A549 (cell line): ENCODE data around the gene PDK2. TPM values are rescaled to one million over a fixed set of nuclear protein-coding genes. Genes with fewer than 3 reads are reported as not detected.

Source experiments
- ATAC-seq, 2 experiments: fragments of 200-7000 bp in 1 of 2; fragments of >200 bp in 1 of 2; cut with Nextera tagmentation in 1 of 2; cut with Tn5 transposase in 1 of 2; 3 replicates each; pipeline versions ENCODE4 v1.8.0 to v1.9.1; 2018 to 2020; ENCODE audit warnings: mild to moderate bottlenecking in 1 of 2, moderate library complexity in 1 of 2
- CTCF ChIA-PET: fragments of 300-600 bp; sonication (Branson Sonifier 250); formaldehyde crosslinking; extraction: SDS; loops from one replicate; lab custom pipeline; 2021; ENCODE audit warnings: antibody characterized with exemption, inconsistent platforms; lab: Yijun Ruan, JAX
- POLR2A ChIA-PET: fragments of 350-600 bp; formaldehyde crosslinking; extraction: SDS; loops from one replicate; lab custom pipeline; 2021; ENCODE audit warnings: antibody characterized with exemption, inconsistent platforms; lab: Yijun Ruan, JAX
- DNase-seq, 2 experiments: peaks; one replicate each; pipeline versions ENCODE4 v3.0.0 to v3.0.0-alpha.2; 2011 to 2016; ENCODE audit warnings: low read depth in 1 of 2, low spot score in 1 of 2
- FAIRE-seq: peaks from 2 replicates; lab custom pipeline; 2011; peaks lifted over from hg19 to GRCh38; lab: Jason Lieb, UNC
- H3K27ac ChIP-seq, 2 experiments: fragments of >200 bp; sonication (Bioruptor Twin); formaldehyde crosslinking; 3 replicates each; pipeline ENCODE4 v1.5.1; 2016 to 2017
- H3K4me1 ChIP-seq: fragments of >200 bp; sonication (Bioruptor Twin); formaldehyde crosslinking; 3 replicates; pipeline ENCODE4 v1.6.1; 2016
- H3K4me2 ChIP-seq: fragments of >200 bp; sonication (Bioruptor Twin); formaldehyde crosslinking; 3 replicates; pipeline ENCODE4 v1.6.1; 2016
- H3K4me3 ChIP-seq: fragments of >200 bp; sonication (Bioruptor Twin); formaldehyde crosslinking; 3 replicates; pipeline ENCODE4 v1.5.1; 2016
- H3K9me3 ChIP-seq: fragments of >200 bp; sonication (Bioruptor Twin); formaldehyde crosslinking; 3 replicates; pipeline ENCODE4 v1.6.1; 2016
- BHLHE40 ChIP-seq: IDR thresholded peaks from 2 replicates; pipeline ENCODE4 v1.6.1; 2012; ENCODE audit warnings: low read depth, low read length, inconsistent platforms
- CBX8 ChIP-seq: fragments of 200-600 bp; sonication (generic); IDR thresholded peaks from 2 replicates; pipeline ENCODE4 v1.6.1; 2016
- CHD2 ChIP-seq: fragments of 150-350 bp; IDR thresholded peaks from 2 replicates; pipeline ENCODE4 v1.6.1; 2014; ENCODE audit warnings: low read length; ENCODE audit not compliant: partially characterized antibody
- EP300 ChIP-seq, 2 experiments: fragments of >200 bp; sonication (Bioruptor Twin); formaldehyde crosslinking; IDR thresholded peaks; 2 replicates in 1 of 2; 3 replicates in 1 of 2; pipeline ENCODE4 v1.6.1; 2016 to 2017
- JUN ChIP-seq, 2 experiments: fragments of >200 bp; sonication (Bioruptor Twin); formaldehyde crosslinking; IDR thresholded peaks; 2 replicates in 1 of 2; 3 replicates in 1 of 2; pipeline ENCODE4 v1.6.1; 2016 to 2017
- MAFK ChIP-seq: fragments of 450-650 bp; IDR thresholded peaks from 2 replicates; pipeline ENCODE4 v1.6.1; 2014; ENCODE audit not compliant: partially characterized antibody
- MAZ ChIP-seq: fragments of 150-350 bp; IDR thresholded peaks from 2 replicates; pipeline ENCODE4 v1.6.1; 2014; ENCODE audit warnings: antibody characterized with exemption, low read depth, low read length, borderline replicate concordance
- NFE2L2 ChIP-seq: fragments of 150-350 bp; conservative IDR thresholded peaks from 2 replicates; pipeline ENCODE4 v1.6.1; 2014; ENCODE audit warnings: low read length
- NR3C1 ChIP-seq: fragments of >200 bp; sonication (Bioruptor Twin); formaldehyde crosslinking; IDR thresholded peaks from 3 replicates; pipeline ENCODE4 v1.6.1; 2017
- POLR2AphosphoS2 ChIP-seq: conservative IDR thresholded peaks from 2 replicates; pipeline ENCODE4 v1.6.1; 2012; ENCODE audit warnings: low read length, improper control_type of control experiment, inconsistent platforms
- RARB ChIP-seq: fragments of 250-450 bp; sonication (Bioruptor Pico); IDR thresholded peaks from 2 replicates; pipeline ENCODE4 v1.8.0; 2021; ENCODE audit warnings: mild to moderate bottlenecking, moderate library complexity
- SREBF2 ChIP-seq: fragments of 450-650 bp; IDR thresholded peaks from 2 replicates; pipeline ENCODE4 v1.6.1; 2014; ENCODE audit warnings: mild to moderate bottlenecking, moderate library complexity
- ZFP36 ChIP-seq: fragments of 450-650 bp; IDR thresholded peaks from 2 replicates; pipeline ENCODE4 v1.6.1; 2014; ENCODE audit warnings: borderline replicate concordance; ENCODE audit not compliant: partially characterized antibody
- ZNF302 ChIP-seq: fragments of 250-450 bp; sonication (Bioruptor Pico); IDR thresholded peaks from 2 replicates; pipeline ENCODE4 v1.9.0; 2021; ENCODE audit warnings: inconsistent platforms, mild to moderate bottlenecking, moderate library complexity
- ZSCAN20 ChIP-seq: fragments of 250-450 bp; sonication (Bioruptor Pico); IDR thresholded peaks from 2 replicates; pipeline ENCODE4 v1.8.0; 2022; ENCODE audit warnings: mild to moderate bottlenecking, moderate library complexity
- WGBS: methylation state at CpG from one replicate; pipeline ENCODE4 v1.1.6; 2017; ENCODE audit errors: missing lambda C conversion rate; 5-methylcytosine and 5-hydroxymethylcytosine counted together
- polyA plus RNA-seq, 4 experiments: library from polyadenylated mRNA; depleted of rRNA in 3 of 4; stranded (reverse); fragments of >200 nt; fragmentation: RNase III in 1 of 4; extraction: RNeasy Plus Mini Kit Qiagen cat#74134 plus additional on column Dnase treatment in 1 of 4; gene quantifications; 2 replicates in 3 of 4; 3 replicates in 1 of 4; pipeline ENCODE4 v1.2.3, GENCODE V29; 2011 to 2017
- TF ChIP-seq, protein P1 (sequence below): IDR thresholded peaks from 2 replicates; pipeline ENCODE4 v1.6.1; 2012; ENCODE audit warnings: low read depth, borderline replicate concordance
- TF ChIP-seq, protein P2 (sequence below): fragments of 250-450 bp; sonication (Bioruptor Pico); IDR thresholded peaks from 2 replicates; pipeline ENCODE4 v1.5.0; 2020; ENCODE audit warnings: low read depth, mild to moderate bottlenecking, moderate library complexity
- TF ChIP-seq, protein P3 (sequence below): fragments of 150-350 bp; IDR thresholded peaks from 2 replicates; pipeline ENCODE4 v1.6.1; 2014; ENCODE audit warnings: low read depth, mild to moderate bottlenecking, low read length
- TF ChIP-seq, protein P4 (sequence below): IDR thresholded peaks from 2 replicates; pipeline ENCODE4 v1.6.1; 2012
- TF ChIP-seq, protein P5 (sequence below): IDR thresholded peaks from 2 replicates; pipeline ENCODE4 v1.6.1; 2012
- TF ChIP-seq, protein P6 (sequence below): fragments of 250-450 bp; sonication (Bioruptor Pico); IDR thresholded peaks from 2 replicates; pipeline ENCODE4 v1.5.0; 2021; ENCODE audit warnings: mild to moderate bottlenecking, moderate library complexity, borderline replicate concordance

The PDK2 gene
- polyA plus RNA-seq, 2 of the 4 experiments (the other 2 are of a cell fraction) = 14.1 to 28.5 TPM

DNA sequence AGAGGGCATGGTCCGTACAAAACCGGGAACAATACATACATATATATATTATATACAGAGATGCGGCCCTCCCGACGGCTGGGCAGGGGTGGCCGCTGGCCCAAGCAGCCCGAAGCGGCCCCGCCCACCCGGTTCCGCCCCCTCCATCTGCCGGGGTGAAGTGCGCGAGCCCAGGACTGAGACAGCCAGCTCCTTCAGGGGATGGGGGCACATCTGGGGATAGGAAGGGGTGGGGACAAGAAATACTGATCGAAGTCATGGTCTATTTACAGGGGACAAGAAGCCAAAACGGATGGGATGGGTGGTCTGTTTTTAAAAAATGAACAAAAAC, 38.6 kb downstream of the PDK2 start:
- DNase-seq (no peak), ATAC-seq (no peak), FAIRE-seq (no peak)
- Histone ChIP-seq H3K27ac (peak overlapping the region; percentile 32 to 66; a peak in 4 of 6 replicates), H3K9me3 (no peaks in the 10 kb centered on the region), H3K4me2 (peak overlapping the region; percentile 54), H3K4me3 (no peak overlapping the region), H3K4me1 (peaks cover 57% of the 10 kb centered on the region)
- ChIA-PET CTCF (interaction anchor here (1.3 to 60.2 kb wide), 3 partner anchors 29 to 164 kb away, joined by 5 to 1356 read pairs (median 12); partner anchors contain the start of gene PDK2), POLR2A (no interaction called here)
- 59% methylated on average over 16 of the region's 16 CpGs for WGBS
- TF ChIP-seq, protein P1, sequence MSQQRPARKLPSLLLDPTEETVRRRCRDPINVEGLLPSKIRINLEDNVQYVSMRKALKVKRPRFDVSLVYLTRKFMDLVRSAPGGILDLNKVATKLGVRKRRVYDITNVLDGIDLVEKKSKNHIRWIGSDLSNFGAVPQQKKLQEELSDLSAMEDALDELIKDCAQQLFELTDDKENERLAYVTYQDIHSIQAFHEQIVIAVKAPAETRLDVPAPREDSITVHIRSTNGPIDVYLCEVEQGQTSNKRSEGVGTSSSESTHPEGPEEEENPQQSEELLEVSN = no peak
- TF ChIP-seq, protein P2, sequence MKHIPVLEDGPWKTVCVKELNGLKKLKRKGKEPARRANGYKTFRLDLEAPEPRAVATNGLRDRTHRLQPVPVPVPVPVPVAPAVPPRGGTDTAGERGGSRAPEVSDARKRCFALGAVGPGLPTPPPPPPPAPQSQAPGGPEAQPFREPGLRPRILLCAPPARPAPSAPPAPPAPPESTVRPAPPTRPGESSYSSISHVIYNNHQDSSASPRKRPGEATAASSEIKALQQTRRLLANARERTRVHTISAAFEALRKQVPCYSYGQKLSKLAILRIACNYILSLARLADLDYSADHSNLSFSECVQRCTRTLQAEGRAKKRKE (CRISPR knock-in tag) = no peak
- TF ChIP-seq BHLHE40 = no peak
- TF ChIP-seq MAFK = no peak
- no peak for TF ChIP-seq CBX8

DNA sequence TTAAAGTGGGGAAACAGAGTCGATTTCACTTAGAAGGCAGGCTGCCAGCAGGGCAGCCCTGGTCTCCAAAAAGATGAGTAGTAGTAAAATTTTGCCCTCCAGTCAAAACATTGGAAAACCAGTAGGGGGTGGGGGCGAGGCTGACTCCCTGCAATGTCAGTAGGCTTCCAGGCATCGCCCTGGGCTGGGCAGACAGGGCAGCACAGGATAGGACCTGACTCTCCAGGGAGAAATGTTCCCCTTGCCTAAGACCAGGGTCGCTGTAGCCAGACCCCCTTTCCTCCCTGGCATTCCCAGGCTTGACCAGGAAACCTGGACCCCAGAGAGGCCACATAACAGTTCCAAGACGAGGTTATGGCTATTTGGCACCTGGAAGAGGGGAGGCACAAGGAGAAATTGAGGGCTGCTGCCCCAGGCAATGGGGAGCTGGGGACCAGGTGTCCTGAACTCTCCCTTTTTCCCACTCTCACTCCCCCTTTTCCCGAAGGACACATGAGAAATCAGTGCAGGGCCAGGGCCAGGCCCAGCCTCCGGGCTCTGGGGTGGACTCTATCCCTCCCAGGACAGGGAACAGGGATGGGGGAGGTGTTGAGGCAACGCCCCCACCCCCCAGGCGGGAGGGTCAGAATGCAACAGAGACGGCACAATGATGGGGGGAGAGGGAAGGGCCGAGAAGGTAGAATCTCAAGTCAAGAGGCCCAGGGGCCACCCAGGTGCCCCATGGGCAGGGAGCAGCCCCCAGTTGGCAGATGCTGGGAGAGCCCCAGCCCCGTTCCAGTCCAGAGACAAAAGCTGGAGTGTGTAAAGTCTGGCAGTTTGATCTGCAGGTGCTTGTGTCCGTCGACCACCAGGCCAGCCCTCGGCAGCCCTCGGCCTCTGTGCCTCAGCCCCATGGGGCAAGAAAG, 39.3 kb downstream of the PDK2 start:
- peak; percentile 17 to 36; a peak in 4 of 6 replicates for ATAC-seq
- Histone ChIP-seq H3K9me3 (no peaks in the 10 kb centered on the region), H3K4me3 (no peak overlapping the region)
- 47% methylated on average over 12 of the region's 16 CpGs for WGBS
- TF ChIP-seq ZNF302 (CRISPR knock-in tag) (no peak), CHD2 (no peak), NR3C1 (no peak), JUN (IDR thresholded peaks at IDR 0.05) (no peak), NFE2L2 (no peak), RARB (CRISPR knock-in tag) (no peak), ZSCAN20 (no peak), SREBF2 (no peak), POLR2AphosphoS2 (no peak), EP300 (IDR thresholded peaks at IDR 0.05) (no peak), MAZ (no peak), ZFP36 (no peak)
- TF ChIP-seq, protein P3, sequence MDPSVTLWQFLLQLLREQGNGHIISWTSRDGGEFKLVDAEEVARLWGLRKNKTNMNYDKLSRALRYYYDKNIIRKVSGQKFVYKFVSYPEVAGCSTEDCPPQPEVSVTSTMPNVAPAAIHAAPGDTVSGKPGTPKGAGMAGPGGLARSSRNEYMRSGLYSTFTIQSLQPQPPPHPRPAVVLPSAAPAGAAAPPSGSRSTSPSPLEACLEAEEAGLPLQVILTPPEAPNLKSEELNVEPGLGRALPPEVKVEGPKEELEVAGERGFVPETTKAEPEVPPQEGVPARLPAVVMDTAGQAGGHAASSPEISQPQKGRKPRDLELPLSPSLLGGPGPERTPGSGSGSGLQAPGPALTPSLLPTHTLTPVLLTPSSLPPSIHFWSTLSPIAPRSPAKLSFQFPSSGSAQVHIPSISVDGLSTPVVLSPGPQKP = no peak
- TF ChIP-seq, protein P4, sequence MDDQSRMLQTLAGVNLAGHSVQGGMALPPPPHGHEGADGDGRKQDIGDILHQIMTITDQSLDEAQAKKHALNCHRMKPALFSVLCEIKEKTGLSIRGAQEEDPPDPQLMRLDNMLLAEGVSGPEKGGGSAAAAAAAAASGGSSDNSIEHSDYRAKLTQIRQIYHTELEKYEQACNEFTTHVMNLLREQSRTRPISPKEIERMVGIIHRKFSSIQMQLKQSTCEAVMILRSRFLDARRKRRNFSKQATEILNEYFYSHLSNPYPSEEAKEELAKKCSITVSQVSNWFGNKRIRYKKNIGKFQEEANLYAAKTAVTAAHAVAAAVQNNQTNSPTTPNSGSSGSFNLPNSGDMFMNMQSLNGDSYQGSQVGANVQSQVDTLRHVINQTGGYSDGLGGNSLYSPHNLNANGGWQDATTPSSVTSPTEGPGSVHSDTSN = no peak
- TF ChIP-seq, protein P2 (CRISPR knock-in tag) = no peak
- TF ChIP-seq, protein P5, sequence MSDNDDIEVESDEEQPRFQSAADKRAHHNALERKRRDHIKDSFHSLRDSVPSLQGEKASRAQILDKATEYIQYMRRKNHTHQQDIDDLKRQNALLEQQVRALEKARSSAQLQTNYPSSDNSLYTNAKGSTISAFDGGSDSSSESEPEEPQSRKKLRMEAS = no peak
- TF ChIP-seq, protein P6, sequence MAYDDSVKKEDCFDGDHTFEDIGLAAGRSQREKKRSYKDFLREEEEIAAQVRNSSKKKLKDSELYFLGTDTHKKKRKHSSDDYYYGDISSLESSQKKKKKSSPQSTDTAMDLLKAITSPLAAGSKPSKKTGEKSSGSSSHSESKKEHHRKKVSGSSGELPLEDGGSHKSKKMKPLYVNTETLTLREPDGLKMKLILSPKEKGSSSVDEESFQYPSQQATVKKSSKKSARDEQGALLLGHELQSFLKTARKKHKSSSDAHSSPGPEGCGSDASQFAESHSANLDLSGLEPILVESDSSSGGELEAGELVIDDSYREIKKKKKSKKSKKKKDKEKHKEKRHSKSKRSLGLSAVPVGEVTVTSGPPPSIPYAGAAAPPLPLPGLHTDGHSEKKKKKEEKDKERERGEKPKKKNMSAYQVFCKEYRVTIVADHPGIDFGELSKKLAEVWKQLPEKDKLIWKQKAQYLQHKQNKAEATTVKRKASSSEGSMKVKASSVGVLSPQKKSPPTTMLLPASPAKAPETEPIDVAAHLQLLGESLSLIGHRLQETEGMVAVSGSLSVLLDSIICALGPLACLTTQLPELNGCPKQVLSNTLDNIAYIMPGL = no peak
- TF ChIP-seq, all 56 proteins: peak for 0
- CTCF ChIA-PET = interaction anchor here (0.9 to 60.2 kb wide), 8 partner anchors 14 to 163 kb away, joined by 3 to 1356 read pairs (median 18); partner anchors contain the start of genes PDK2, PPP1R9B and SGCA
- DNase-seq (no peak), FAIRE-seq (no peak)
- H3K4me1 ChIP-seq = peaks cover 50% of the 10 kb centered on the region
- H3K4me2 ChIP-seq = peak overlapping the region; percentile 54
- peak overlapping the region in 1 of 2 experiments; percentile 66; a peak in 3 of 6 replicates for H3K27ac ChIP-seq
- POLR2A ChIA-PET = interaction anchor here (0.6 to 1.2 kb wide), 2 partner anchors 17 to 296 kb away, joined by 3 read pairs; no protein-coding TSS in a partner anchor
